Heart left ventricle (tissue), 16 donors: ENCODE results near the gene PRDM16. TPM values are rescaled to one million over a fixed set of nuclear protein-coding genes. Genes with fewer than 3 reads are reported as not detected.

Source experiments
- ATAC-seq, 4 donors: fragments of 200-7000 bp; cut with Tn5 transposase; one replicate each; pipeline ENCODE4 v1.9.1; 2020 to 2022; ENCODE audit warnings: moderate library complexity in 4 of 4, mild to moderate bottlenecking in 3 of 4, moderate number of reproducible peaks in 1 of 4
- DNase-seq, 5 donors: peaks; one replicate each; pipeline ENCODE4 v3.0.0-alpha.2; 2020
- H3K27ac ChIP-seq, 12 donors: fragments of 200-600 bp; sonication (generic) in 4 of 12; one replicate each; pipeline versions ENCODE4 v1.5.0 to v1.8.0; 2016 to 2022; ENCODE audit warnings: mild to moderate bottlenecking in 2 of 12
- H3K27me3 ChIP-seq, 9 donors: fragments of 200-600 bp; sonication (generic) in 2 of 9; one replicate each; pipeline versions ENCODE4 v1.5.1 to v1.8.0; 2016 to 2022; ENCODE audit warnings: mild to moderate bottlenecking in 3 of 9
- H3K36me3 ChIP-seq, 9 donors: fragments of 200-600 bp; sonication (generic) in 2 of 9; one replicate each; pipeline versions ENCODE4 v1.5.0 to v1.8.0; 2018 to 2022; ENCODE audit warnings: mild to moderate bottlenecking in 2 of 9
- H3K4me1 ChIP-seq, 12 donors: fragments of 200-600 bp; sonication (generic) in 4 of 12; one replicate each; pipeline versions ENCODE4 v1.5.0 to v1.8.0; 2016 to 2022; ENCODE audit warnings: mild to moderate bottlenecking in 3 of 12
- H3K4me3 ChIP-seq, 12 donors: fragments of 200-600 bp; sonication (generic) in 4 of 12; one replicate each; pipeline versions ENCODE4 v1.5.0 to v1.8.0; 2017 to 2022; ENCODE audit warnings: mild to moderate bottlenecking in 9 of 12, moderate library complexity in 4 of 12
- H3K9me3 ChIP-seq, 12 donors: fragments of 200-600 bp; sonication (generic) in 4 of 12; one replicate each; pipeline versions ENCODE4 v1.5.0 to v1.8.0; 2016 to 2022; ENCODE audit warnings: mild to moderate bottlenecking in 1 of 12
- POLR2A ChIP-seq, 2 donors: fragments of 450-650 bp; IDR thresholded peaks; one replicate each; pipeline ENCODE4 v1.6.1; 2017; ENCODE audit warnings: antibody characterized with exemption in 2 of 2, mild to moderate bottlenecking in 2 of 2, moderate library complexity in 2 of 2
- WGBS, 4 donors: extraction: QIAGEN DNeasy Blood & Tissue Kit in 2 of 4; methylation state at CpG; one replicate each; pipeline versions ENCODE4 v1.1.5 to v1.1.7; 2013 to 2018; 5-methylcytosine and 5-hydroxymethylcytosine counted together
- intact Hi-C, 10 donors: fragments of 100-400 bp; cut with DNase I; formaldehyde crosslinking; loops; one replicate each; pipeline versions ENCODE4 v1.11.1 to v1.14.2; 2022
- polyA plus RNA-seq, 2 donors: library from polyadenylated mRNA; stranded (reverse); fragments of 200-250 nt; gene quantifications; one replicate each; pipeline ENCODE4 v1.2.3, GENCODE V29; 2013
- total RNA-seq, 9 donors: library from RNA; depleted of rRNA in 2 of 9; stranded (reverse); fragments of >200 nt in 2 of 9; fragmentation: NEBNext Ultra II Directional in 3 of 9; extraction: Animal tissue kit (Norgen Biotek cat#: 25700) in 3 of 9; gene quantifications; one replicate each; pipeline versions ENCODE4 v1.1.0 to v1.2.4, GENCODE V29; 2016 to 2023
- TF ChIP-seq, protein P1 (sequence below), 12 donors: fragments of 200-600 bp; sonication (generic) in 4 of 12; IDR thresholded peaks; one replicate each; pipeline versions ENCODE4 v1.5.0 to v1.8.0; 2018 to 2022; ENCODE audit warnings: antibody characterized with exemption in 12 of 12, mild to moderate bottlenecking in 5 of 12
- donor health status: ischemic (EF 13 %, LVEDD 7.1; RV severe dilation, severe dysfunction).
- donor health status: healthy with polysubstance abuse.
- donor health status: DM: no; HTN: yes; CAD: no.
- donor health status: DM: no; HTN: no; CAD: no.
- donor health status: ischemic (EF 25% LVEDD 6.9; RV normal size, moderate dysfunction).
- donor health status: ischemic (EF 25% LVEDD 5.7; RV mildly dilated, moderate dysfunction).
- donor health status: healthy.
- donor health status: DM: yes; HTN: yes; CAD: no.
- donor health status: ischemic (EF 35%, LVEDD 5.7; RV mildly dilated, moderate dysfunction).
- donor health status: nonischemic (EF 11% LVEDD 7.7; RV severe dilation, severe dysfunction).
- donor health status: DM: yes; HTN: yes; CAD: no.
- donor health status: PGD.
- donor health status: ischemic (EF 29% LVEDD 5.4; RV normal size, mild dysfunction).
- donor health status: nonischemic (EF 23%, LVEDD 6.1; RV moderate dilation, normal function).

Gene PRDM16
- total and polyA plus RNA-seq, 11 donors = 6.0 to 22.7 (median 14.0) TPM

DNA sequence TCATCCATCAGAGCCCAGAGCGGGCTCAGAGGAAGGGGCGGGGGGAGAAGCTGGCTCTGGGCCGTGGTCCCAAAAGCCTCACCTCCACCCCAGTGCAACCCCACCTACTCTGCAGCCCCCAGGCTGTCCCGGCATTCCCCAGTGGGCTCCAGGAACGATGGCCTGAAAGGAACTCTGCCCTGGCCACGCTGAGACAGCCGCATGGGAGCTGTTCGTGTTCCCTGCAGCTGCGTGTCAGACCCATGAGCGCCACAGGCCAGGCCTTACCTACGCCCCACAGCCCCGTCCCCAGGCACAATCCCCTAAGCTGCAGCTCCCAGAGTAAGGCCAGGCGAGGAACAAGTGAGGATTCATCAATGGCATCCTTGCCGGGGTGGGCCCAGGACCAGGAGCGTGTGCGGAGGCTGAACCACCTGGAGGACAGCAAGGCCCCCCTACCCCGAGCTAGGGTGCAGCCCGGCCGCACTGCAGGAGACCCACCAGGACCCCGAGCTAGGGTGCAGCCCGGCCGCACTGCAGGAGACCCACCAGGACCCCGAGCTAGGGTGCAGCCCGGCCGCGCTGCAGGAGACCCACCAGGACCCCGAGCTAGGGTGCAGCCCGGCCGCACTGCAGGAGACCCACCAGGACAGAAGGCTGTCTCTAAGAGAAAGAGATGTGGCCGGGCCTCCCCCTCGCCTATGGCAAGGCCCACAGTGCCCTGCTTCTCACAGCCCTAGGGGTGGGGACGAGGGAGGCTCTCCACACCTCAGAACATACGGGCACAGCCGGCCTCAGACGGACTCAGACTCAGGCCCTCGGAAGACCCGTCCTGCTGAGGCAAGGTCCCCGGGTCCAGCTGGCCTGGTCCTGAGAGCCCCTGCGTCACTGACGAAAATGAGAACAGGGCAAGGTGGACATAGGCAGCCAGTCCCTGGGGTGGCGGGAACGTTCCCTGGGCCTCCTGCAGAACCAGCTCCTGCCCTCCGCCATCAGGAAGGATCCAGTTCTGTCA is 359.0 kb downstream of the PRDM16 start:
- H3K4me3 ChIP-seq = no peak overlapping the region
- TF ChIP-seq POLR2A (IDR thresholded peaks at IDR 0.05) = no peak
- TF ChIP-seq, protein P1, sequence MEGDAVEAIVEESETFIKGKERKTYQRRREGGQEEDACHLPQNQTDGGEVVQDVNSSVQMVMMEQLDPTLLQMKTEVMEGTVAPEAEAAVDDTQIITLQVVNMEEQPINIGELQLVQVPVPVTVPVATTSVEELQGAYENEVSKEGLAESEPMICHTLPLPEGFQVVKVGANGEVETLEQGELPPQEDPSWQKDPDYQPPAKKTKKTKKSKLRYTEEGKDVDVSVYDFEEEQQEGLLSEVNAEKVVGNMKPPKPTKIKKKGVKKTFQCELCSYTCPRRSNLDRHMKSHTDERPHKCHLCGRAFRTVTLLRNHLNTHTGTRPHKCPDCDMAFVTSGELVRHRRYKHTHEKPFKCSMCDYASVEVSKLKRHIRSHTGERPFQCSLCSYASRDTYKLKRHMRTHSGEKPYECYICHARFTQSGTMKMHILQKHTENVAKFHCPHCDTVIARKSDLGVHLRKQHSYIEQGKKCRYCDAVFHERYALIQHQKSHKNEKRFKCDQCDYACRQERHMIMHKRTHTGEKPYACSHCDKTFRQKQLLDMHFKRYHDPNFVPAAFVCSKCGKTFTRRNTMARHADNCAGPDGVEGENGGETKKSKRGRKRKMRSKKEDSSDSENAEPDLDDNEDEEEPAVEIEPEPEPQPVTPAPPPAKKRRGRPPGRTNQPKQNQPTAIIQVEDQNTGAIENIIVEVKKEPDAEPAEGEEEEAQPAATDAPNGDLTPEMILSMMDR (IDR thresholded peaks at IDR 0.05) = no peak
- H3K27ac ChIP-seq = no peak overlapping the region
- intact Hi-C loops = loop anchor here in 9 of 10 donors (5.0 to 10.0 kb wide), 4 partner anchors 553 to 1013 kb away; partner anchors contain the start of gene PEX10 (in 5 of the 9)
- 87 to 93% (median 90%) methylated on average over 14 to 43 of the region's 43 CpGs for WGBS, 4 donors
- H3K36me3 ChIP-seq = peaks cover 0 to 39% (median 10%) of the 10 kb centered on the region in 9 donors
- ATAC-seq (no peak), DNase-seq (peak in 2 of 5 donors; percentile 11 to 52)
- H3K27me3 ChIP-seq = no peaks in the 10 kb centered on the region
- peaks cover 6 to 19% (median 18%) of the 10 kb centered on the region in 12 donors for H3K4me1 ChIP-seq
- no peaks in the 10 kb centered on the region for H3K9me3 ChIP-seq

DNA sequence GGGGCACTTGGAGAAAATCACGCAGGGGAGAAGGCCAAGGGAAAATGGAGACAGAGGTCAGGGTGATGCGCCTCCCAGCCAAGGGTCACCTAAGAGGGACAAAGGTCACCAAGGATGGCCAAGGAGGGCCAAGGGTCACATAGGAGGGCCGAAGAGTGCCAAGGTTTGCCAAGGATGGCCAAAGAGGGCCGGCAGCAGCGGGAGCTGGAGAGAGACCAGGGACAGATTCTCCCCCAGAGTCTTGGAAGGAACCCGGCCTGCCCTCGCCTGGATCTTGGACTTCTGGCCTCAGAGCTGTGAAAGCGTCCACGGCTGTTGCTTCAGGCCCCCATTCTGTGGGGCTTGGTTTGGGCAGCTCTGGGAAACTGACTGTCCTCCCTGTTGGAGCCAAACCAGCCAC is 359.9 kb downstream of the PRDM16 start:
- ATAC-seq (no peak), DNase-seq (peak in 2 of 5 donors; percentile 19 to 33)
- intact Hi-C loops = loop anchor here in 9 of 10 donors (5.0 to 10.0 kb wide), 4 partner anchors 554 to 1014 kb away; partner anchors contain the start of gene PEX10 (in 5 of the 9)
- Histone ChIP-seq H3K27me3 (no peaks in the 10 kb centered on the region), H3K4me3 (no peak overlapping the region), H3K9me3 (no peaks in the 10 kb centered on the region), H3K27ac (no peak overlapping the region), H3K4me1 (peaks cover 6 to 10% (median 9%) of the 10 kb centered on the region in 12 donors), H3K36me3 (peaks cover 0 to 39% (median 10%) of the 10 kb centered on the region in 9 donors)
- 82 to 90% (median 85%) methylated on average over 9 of the region's 9 CpGs for WGBS, 4 donors
- TF ChIP-seq POLR2A (IDR thresholded peaks at IDR 0.05) = no peak
- TF ChIP-seq, protein P1 (IDR thresholded peaks at IDR 0.05) = no peak

DNA sequence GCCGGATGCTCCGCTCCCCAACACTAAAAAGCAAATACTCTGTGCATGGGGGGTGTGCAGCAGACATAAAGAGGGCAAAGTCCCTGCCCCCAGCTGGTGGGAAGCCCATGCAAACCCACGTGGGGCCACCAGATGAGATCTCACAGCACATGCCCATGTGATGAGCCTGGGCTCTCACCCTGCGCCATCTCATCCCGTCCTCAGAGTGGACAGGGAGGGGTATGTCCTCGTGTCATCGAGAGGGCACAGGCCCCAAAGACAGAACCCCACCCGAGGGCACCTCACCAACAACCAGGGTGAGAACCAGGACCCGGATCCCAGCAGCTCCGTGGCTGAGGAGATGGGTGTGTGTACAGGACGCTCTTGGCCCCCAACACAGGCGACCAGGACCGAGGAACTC is 360.3 kb downstream of the PRDM16 start:
- ATAC-seq (no peak), DNase-seq (peak in 1 of 5 donors; percentile 57)
- Histone ChIP-seq H3K9me3 (no peaks in the 10 kb centered on the region), H3K27ac (no peak overlapping the region), H3K4me1 (peaks cover 3 to 6% (median 5%) of the 10 kb centered on the region in 12 donors), H3K36me3 (peaks cover 0 to 39% (median 10%) of the 10 kb centered on the region in 9 donors), H3K27me3 (no peaks in the 10 kb centered on the region), H3K4me3 (no peak overlapping the region)
- intact Hi-C loops = loop anchor here in 9 of 10 donors (5.0 to 10.0 kb wide), 4 partner anchors 555 to 1015 kb away; partner anchors contain the start of gene PEX10 (in 5 of the 9)
- TF ChIP-seq POLR2A (IDR thresholded peaks at IDR 0.05) = no peak
- TF ChIP-seq, protein P1 (IDR thresholded peaks at IDR 0.05) = no peak
- WGBS, 4 donors = 85 to 92% (median 87%) methylated on average over 11 to 13 of the region's 13 CpGs

DNA sequence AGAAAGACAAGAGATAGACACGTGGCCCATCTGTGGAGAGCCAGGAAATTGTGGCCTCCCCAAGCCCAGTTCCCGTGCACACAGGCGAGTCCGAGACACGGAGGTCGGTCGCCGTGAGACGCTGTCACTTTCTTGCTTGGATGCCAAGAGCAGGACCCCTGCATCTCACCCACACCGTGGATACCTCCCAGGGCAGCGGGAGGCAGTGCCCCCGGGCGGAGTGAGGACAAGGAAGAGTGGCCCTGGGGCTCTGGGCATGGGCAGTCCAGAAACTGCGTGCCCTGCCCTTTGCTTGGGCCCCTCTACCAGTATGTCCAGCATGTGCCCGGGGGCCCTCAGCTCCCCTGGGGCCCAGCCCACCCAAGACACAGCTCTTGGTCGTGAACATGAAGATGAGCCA is 360.8 kb downstream of the PRDM16 start:
- 81 to 89% (median 87%) methylated on average over 16 of the region's 16 CpGs for WGBS, 4 donors
- no peaks in the 10 kb centered on the region for H3K27me3 ChIP-seq
- ATAC-seq (no peak), DNase-seq (peak in 2 of 5 donors; percentile 13 to 64)
- peaks cover 0 to 39% (median 10%) of the 10 kb centered on the region in 9 donors for H3K36me3 ChIP-seq
- peaks cover 0 to 1% (median under 1%) of the 10 kb centered on the region in 12 donors for H3K4me1 ChIP-seq
- H3K4me3 ChIP-seq = no peak overlapping the region
- H3K27ac ChIP-seq = no peak overlapping the region
- intact Hi-C loops = loop anchor here in 9 of 10 donors (5.0 to 10.0 kb wide), 5 partner anchors 367 to 1015 kb away; partner anchors contain the start of gene PEX10 (in 5 of the 9)
- no peaks in the 10 kb centered on the region for H3K9me3 ChIP-seq
- TF ChIP-seq POLR2A (IDR thresholded peaks at IDR 0.05) = no peak
- TF ChIP-seq, protein P1 (IDR thresholded peaks at IDR 0.05) = no peak
